HK-2 (cell line): Measurements from ENCODE around the gene HTRA1.

Source experiments
- DNase-seq: peaks from one replicate; pipeline ENCODE4 v3.0.0-alpha.2; 2018; ENCODE audit not compliant: unreplicated experiment

Gene HTRA1

GRCh38 chr10:122516734-122517133, 55.4 kb downstream of the HTRA1 start:
- no peak for DNase-seq

- no peak for DNase-seq
Measured at GRCh38 chr10:122519144-122519543, 57.8 kb downstream of the HTRA1 start.

GRCh38 chr10:122519873-122520272, 58.5 kb downstream of the HTRA1 start:
- DNase-seq: no peak

DNA sequence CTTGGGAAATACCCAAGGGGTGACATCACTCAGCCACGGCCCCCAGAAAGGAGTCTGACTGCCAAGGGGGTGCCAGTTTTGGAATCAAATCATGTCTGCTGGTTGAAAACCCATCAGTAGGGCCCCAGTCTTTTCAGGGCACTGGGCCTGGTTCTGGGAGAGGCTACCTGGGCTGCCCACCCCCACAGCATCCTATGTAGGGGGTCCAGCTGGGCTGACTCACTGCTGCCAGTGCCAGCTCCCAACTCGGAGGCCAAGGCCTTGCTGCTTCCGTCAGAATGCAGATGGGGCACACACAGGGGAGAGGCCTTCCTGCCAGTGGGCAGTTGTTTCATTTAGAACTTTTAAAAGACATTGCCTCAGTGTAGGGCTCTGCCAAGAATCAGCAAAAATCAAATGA, 59.7 kb downstream of the HTRA1 start:
- DNase-seq: no peak

DNA sequence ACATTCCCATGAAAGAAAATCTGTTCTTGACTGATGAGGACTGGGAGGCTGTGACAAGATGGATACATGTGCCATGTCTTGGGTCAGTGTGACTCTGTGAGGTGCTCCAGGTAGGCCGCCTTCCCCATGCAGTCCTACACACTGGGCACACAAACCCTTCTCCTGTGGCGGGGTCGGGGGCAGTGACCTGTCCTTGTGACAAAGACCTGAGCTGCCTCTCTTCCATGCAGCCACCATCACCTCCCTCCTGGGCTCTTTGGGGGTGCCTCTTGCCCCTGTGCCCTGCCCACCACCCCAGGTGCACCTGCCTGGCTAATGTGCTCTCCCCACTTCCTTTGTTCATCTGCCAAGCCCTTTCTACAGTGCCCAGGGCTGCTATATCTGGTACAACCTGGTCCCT, 63.5 kb downstream of the HTRA1 start:
- no peak for DNase-seq

- DNase-seq: peak; percentile 9
Measured at GRCh38 chr10:122525788-122526187, 64.4 kb downstream of the HTRA1 start.

- no peak for DNase-seq
Measured at GRCh38 chr10:122526892-122527291, 65.5 kb downstream of the HTRA1 start.

- DNase-seq: no peak
Measured at GRCh38 chr10:122530177-122530576, 68.8 kb downstream of the HTRA1 start.

GRCh38 chr10:122531261-122531660, 69.9 kb downstream of the HTRA1 start:
- no peak for DNase-seq

DNA sequence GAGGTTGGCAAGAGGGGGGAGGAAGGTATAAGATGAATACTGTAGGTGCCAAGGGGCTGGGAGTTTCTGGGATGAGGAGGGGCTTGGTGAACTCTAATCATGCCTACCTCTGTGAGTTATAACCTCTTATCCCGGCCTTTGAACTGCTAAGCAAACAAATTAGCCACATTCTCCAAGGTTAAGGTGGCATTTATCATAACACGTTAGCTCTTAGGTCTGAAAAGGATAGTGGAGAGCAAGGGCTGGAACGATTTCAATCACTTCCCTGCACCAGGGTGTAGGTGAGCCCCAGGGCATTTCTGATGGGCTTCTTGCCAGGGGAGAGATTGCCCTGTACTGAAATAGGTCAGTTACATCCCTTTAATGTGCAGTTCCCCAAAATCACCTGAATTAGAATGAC, 70.6 kb downstream of the HTRA1 start:
- no peak for DNase-seq

GRCh38 chr10:122532601-122533296, 71.4 kb downstream of the HTRA1 start:
- DNase-seq: no peak

- no peak for DNase-seq
Measured at GRCh38 chr10:122537545-122537944, 76.2 kb downstream of the HTRA1 start.

GRCh38 chr10:122541541-122542002, 80.2 kb downstream of the HTRA1 start:
- no peak for DNase-seq

DNA sequence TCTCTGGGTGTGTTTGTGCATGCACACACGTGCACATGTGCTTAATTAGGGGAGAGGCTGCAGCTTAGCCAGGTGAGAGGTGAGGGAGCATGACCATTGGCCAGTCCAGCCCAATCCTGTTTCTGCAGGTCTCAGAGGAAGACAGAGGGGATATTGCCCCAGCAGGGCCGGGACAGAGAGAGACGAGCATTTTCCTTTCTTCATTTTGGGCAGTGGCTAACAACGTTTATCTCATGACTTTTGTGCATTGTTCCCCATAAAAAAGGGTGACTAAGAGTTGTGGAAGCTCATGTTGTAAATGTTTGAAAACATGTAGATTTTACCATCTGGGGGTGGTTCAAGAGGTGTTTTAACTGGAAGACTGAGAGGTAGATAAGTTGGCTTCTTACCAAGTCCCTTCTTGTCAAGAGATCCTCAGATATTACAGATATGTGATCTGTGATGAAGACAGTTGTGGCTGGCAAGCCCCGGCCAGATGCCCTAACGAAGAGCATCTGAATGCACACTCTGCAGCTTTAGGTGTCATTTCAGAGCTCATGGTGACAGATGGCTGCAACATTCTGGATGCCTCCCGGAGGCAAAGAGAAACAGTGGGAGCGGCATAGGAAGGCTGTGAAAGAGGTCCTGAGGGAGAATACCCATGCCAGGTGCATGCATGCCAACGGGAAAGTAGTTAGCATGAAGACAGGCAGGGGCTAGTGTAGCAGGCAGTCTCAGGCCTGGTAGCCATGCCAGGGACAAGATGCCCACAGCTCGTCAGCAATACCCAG, 82.5 kb downstream of the HTRA1 start:
- DNase-seq: no peak

DNA sequence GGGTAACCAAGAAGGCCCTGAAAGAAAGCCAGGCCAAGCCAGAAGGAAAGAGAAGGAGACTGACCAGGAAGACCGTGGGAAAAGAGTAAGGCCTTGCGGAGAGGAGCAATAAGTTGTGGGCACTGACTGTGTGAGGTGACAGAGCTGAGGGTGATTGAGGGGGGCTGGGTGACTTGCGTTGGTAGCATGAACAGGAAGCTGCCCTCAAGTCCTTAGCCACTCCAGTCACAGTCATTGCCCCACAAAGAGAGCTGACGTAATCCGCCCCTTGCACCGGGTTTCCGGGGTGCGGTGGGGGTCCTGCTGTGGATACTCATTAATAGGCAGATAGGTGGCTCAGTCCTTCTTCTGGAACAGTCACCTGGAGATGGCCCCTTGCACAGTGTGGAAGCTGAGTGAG, 83.1 kb downstream of the HTRA1 start:
- no peak for DNase-seq

DNA sequence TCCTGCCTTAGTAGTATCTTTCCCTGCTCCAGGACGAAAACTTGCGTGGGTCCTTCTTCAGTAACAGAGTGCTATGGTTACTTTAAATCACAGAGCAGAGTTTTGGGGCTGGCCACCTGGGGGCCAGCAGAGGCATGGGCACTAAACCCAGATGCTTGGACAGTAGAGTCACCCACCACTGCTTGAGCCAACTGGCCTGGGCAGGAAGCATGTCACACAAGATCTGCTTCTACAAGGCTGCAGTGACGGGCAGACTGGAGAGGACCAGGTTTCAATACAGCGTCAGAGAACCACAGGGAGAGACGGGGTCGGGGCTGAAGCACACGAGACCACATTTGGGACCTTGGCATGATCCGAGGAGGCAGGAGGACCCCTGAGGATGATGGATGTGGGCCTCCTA, 84.9 kb downstream of the HTRA1 start:
- DNase-seq: no peak

GRCh38 chr10:122548407-122549085, 87.2 kb downstream of the HTRA1 start:
- DNase-seq: no peak

DNA sequence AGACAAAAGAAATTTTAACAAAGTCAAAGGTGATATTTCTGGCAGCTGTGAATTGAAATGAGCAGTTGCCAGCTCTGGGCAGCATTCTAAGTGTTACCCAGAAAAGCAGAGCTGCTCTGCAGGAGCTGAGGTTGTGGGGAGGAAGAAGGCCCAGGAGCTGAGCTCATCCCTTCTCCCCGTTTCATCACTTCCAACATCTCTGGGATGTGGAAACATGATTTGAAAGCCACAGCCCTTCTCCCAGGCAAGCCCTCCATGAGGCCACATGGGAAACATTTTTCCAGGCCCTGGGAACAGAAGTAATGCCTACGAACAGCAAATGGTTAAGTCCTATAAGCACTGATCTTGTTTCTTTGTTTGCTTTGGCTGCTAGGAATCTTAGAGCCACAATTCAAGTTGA, 88.3 kb downstream of the HTRA1 start:
- DNase-seq: no peak

DNA sequence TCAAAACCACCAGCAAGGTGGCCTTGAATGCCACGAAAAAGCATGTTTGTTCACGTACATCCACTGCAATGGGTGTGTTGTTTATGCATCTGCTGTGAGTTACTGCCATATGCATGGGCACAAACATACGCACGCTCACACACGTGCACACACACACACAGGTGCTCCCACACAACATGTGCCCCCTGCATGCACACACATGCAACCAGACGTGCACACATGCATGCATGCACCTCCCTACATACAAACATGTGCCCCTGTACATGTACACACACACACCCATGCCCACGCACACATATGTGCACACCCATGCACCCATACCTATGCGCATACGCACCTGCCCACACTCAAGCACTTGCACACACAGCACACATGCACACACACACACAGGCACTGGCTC, 89.1 kb downstream of the HTRA1 start:
- no peak for DNase-seq

DNA sequence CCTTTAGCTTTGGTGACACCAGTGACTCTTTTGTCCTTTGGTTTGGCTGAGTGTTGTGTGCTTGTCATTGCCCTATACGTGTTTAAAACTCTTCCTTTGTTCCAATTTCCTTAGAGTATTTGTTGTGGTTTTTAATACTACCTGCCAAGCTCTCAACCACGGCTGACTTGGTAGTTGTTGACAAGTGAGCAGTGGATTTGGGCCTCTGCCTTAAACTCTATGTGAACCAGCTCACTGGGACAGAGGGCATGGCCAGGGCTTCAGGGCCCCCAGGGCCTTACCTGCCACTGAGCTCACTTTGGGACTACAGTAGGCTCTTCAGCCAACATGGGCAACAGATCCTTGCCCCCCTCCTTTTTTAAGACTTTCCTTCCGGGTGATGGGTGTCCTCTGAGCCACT, 89.6 kb downstream of the HTRA1 start:
- DNase-seq: no peak

DNA sequence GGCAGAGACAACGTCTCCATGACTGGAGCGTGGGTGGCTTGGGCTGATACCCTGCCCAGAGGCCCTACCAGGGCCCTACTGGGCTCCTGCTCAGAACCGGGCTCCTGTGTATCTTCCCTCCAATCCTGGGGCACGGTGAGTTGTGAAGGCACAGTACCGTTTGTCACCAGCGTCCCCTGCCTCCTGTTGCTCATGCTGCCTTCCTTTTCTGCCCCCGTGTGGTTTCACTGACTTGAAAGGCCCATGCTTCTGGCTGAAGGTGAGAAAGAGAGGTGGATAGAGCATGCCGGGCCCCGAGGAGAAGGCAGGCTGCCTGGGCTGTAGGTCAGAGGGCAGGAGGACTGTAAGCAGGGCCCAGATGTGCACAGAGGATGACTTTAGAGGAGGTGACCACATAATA, 90.1 kb downstream of the HTRA1 start:
- no peak for DNase-seq

- DNase-seq: no peak
Measured at GRCh38 chr10:122553341-122553740, 92.0 kb downstream of the HTRA1 start.
